Activated CD8-positive, alpha-beta memory T cell treated with anti-CD3 and anti-CD28 coated beads for 36 hours (primary cell): Measurements from ENCODE around the gene UNC13C. TPM values are rescaled to one million over a fixed set of nuclear protein-coding genes. Genes with fewer than 3 reads are reported as not detected.

Source experiments
- CTCF ChIA-PET: fragments of 350-600 bp; sonication (Branson Sonifier 250); formaldehyde crosslinking; loops from one replicate; lab custom pipeline; 2021; ENCODE audit warnings: antibody characterized with exemption; lab: Charles Lee
- POLR2A ChIA-PET: fragments of 350-600 bp; sonication (Branson Sonifier 250); formaldehyde crosslinking; loops from one replicate; lab custom pipeline; 2021; ENCODE audit warnings: antibody characterized with exemption; lab: Charles Lee
- total RNA-seq, 2 experiments: library from RNA; stranded (reverse); gene quantifications; one replicate each; pipeline ENCODE4 v1.2.3, GENCODE V29; 2021

UNC13C gene
- total RNA-seq, 2 experiments from 2014 or later, result not detected

DNA sequence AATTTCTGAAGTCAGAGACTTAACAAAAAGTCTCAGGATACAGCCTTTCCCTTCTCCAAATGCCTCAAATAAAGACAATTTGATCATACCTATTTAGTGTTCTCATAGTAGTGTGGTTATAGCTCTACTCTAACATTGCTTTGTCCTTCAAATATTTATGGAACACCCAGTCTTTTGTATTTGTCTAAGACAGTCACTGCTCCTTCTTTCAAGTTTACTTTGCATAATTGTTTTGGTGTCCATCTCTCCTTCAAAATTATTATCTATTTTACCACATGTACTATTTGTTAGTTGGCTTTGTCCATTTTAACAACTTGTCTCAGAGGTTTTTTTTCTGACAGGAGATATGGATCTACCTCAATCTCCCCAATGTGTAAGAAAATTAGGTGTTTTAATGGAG, 118.8 kb downstream of the UNC13C start:
- POLR2A ChIA-PET, result no interaction called here
- CTCF ChIA-PET, result no interaction called here

DNA sequence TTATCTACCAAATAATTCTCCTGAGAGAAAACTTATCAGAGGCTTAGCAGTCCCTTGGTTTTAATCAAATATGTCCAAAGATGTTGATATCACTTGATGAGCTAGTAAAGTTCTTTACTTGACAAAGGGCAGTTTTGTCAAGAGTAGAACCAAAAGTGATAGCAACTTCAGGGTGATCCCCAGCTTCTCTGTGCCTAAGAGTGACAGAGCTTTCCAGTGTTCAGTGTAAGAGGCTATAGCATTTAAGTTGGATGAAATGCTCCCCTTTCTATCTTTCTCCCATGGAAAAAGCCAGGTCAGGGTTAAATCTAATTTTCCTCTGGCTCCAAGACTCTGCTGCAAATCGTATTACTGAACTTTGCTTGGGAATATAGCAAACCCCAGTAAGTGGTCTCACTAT, 120.8 kb downstream of the UNC13C start:
- POLR2A ChIA-PET, result no interaction called here
- CTCF ChIA-PET, result no interaction called here

DNA sequence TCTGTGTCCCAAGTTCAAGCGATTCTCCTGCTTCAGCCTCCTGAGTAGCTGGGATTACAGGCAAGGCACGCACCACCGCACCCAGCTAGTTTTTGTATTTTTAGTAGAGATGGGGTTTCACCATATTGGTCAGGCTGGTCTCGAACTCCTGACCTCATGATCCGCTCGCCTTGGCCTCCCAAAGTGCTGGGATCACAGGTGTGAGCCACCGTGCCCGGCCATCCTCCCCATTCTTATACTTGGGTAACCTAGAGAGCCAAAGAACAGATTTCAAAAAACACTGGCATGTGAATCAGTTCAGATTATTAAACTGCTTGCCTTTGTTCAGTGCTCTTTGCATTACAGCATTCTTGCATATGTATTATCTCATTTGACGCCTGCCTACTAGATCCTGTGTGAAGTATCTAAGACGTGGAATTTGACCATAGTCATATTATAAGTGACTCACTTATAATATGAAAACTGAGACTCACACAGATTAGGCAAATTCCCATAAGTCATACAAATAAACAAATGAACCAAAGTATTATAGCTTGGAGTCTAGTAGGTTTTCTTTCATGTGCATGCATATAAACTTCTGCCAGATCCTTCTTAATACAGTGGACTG, 123.5 kb downstream of the UNC13C start:
- POLR2A ChIA-PET, result no interaction called here
- CTCF ChIA-PET, result no interaction called here

DNA sequence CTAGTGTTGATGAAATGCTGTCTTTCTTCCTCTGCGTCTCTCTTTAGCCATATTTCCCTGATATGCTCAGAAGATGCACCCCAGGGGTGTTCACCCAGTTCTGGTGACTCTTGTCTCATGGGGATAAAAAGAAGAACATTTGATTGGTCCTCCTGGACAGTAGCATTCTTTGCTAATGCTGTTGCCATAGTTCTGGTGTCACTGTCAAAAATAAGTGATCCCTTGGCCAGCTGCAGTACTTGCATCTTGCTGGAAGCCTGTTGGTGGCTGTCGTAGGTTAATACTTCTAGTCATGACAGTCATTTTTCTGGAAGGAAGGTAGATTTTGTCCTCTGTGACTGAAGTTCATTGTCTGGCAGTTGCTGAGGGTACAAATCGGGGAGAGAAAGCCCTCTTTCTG, 124.5 kb downstream of the UNC13C start:
- CTCF ChIA-PET, result no interaction called here
- POLR2A ChIA-PET, result no interaction called here

DNA sequence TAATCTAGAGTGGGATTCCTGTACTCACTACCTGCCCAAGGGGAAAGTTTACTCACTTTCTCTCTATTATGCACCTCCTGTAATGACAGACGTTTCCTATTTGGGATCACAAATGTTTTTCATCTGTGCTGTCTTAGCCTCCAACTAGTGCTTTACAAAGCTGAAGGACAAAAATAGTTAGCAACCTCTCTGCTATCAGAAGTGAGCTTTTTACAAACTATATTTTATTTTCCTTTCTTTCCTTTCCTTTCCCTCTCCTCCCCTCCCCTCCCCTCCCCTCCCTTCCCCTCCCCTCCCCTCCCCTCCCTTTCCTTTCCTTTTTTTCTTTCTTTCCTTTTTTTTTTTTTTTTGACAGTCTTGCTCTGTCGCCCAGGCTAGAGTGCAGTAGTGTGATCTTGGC, 130.8 kb downstream of the UNC13C start:
- CTCF ChIA-PET, result no interaction called here
- POLR2A ChIA-PET, result no interaction called here

DNA sequence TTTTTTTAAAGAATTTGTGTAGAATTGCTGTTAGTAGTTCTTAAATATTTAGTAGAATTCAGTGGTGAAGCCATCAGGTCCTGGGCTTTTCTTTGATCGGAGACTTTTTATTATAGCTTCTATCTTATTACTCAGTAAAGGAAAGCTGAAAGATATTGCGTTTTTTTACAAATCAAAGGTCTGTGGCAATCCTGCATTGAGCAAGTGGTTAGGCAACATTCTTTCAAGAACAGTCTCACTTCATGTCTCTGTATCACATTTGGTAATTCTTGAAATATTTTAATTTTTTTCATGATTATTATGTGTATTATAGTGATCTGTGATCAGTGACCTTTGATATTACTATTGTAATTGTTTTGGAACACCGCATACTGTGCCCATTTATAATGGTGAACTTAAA, 140.8 kb downstream of the UNC13C start:
- ChIA-PET POLR2A (no interaction called here), CTCF (no interaction called here)

DNA sequence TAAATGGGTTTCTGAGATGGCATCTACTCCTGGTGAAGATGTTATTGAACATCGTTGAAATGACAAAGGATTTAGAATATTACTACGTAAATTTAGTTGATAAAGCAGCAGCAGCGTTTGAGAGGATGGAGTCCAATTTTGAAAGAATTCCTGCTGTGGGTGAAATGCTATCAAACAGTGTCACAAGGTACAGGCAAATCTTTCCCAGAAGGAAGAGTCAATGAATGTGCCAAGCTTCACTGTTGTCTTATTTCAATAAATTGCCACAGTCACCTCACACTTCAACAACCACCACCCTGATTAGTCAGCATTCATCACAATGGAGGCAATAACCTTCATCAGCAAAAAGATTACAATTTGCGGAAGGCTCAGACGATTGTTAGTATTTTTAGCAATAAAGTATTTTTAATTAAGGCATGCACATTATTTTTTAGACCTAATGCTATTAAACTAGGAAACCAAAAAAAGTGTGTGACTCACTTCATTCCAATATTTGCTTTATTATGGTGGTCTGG, 142.8 kb downstream of the UNC13C start:
- ChIA-PET POLR2A (no interaction called here), CTCF (no interaction called here)

DNA sequence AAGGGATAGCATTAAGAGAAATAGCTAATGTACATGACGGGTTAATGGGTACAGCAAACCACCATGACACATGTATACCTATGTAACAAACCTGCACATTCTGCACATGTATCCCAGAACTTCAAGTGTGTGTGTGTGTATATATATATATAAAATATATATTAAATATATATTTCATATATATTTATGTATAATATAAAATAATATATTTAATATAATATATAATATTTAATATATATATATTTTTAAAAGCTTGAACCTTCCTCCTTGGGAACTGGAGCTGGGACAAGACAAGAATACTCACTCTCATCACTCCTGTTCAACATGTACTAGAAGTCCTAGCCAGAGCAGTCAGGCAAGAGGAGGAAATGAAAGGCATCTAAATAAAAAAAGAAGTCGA, 149.3 kb downstream of the UNC13C start:
- POLR2A ChIA-PET, result no interaction called here
- CTCF ChIA-PET, result no interaction called here

DNA sequence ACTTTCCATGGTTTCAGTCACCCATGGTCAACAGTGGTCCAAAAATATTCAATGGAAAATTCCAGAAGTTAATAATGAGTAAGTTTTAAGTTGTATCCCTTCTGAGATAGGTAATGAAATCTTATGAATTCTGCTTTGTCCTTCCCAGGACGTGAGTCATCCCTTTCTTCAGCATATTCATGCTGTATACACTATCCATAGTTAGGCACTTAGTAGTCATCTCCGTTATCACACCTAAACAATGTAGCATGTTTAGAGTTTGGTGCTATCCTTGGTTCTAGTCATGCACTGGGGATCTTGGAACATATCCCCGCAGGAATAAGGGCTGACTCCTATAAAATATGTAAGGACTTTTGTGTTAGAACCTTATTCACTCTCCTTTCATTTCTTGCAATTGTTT, 153.2 kb downstream of the UNC13C start:
- ChIA-PET CTCF (no interaction called here), POLR2A (no interaction called here)

DNA sequence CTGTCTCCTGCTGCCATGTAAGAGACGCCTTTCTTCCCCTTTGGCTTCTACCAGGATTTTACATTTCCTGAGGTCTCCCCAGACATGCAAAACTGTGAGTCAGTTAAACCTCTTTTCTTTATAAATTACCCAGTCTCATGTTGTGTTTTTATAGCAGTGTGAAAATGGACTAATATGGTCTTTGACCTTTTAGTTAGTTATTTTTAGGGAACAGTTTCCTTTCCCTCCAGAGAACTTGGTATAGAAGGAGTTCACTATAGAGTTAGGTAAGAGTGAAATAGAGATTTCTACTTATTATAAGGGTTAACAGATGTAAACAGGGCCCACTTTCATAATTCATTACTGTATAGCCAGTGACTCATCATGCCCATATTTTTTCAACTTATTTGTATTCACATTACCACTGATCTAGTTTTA, 170.9 kb downstream of the UNC13C start:
- ChIA-PET POLR2A (no interaction called here), CTCF (no interaction called here)

DNA sequence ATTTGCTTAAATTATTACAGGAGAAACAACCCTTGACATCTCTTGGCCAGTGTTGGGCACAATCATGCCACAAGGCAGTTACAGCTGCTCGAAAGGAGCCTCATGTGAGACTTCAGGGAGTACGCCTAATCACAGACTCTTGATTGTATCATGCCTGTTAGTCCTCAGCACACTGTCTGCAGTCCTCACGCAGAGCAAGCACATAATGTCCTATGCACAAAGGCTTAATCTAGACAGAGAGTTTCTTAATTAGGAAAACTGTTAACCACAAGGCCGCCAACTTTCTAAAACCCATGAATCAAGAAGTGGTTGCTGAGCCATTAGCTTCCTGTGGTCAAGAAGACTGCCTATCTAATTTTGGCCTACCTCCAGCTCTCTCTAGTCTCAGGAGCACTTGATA, 172.0 kb downstream of the UNC13C start:
- CTCF ChIA-PET, result no interaction called here
- POLR2A ChIA-PET, result no interaction called here

DNA sequence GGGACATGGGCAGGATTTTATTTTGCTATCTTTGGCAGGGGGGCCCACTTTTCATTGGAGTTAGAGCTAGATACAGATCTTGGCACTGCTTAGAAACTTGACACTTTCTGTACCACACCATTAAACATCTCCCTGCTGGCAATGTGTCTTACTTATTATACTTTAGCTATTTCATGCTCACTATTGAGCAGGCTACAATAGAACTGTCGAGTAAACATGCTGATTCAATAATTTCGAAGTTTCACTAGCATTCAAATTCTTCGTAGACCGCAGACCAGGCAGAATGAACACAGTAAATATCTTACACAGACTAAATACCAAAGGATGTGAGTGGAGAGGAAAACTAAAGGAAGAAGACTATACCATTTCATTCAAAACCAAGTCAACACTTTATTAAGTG, 180.8 kb downstream of the UNC13C start:
- CTCF ChIA-PET, result no interaction called here
- POLR2A ChIA-PET, result no interaction called here

DNA sequence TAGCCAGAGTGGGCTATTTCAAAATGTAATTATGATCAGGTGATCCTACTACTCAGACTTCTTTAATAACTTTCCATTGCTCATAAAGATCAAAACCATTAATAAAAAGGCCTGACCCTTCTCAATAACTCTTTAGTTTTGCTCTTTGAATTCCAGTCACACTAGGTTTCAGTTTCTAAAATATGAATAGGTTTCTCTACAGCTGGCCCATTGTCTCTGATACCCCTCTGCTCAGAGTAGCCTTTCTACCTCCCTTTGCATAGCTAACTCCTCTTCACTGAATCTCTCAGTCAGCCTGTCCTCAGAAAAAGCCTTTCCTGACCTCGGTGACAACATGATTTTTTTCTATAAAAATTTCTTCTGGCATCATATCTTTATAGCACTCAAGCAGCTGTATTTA, 209.1 kb downstream of the UNC13C start:
- CTCF ChIA-PET, result no interaction called here
- POLR2A ChIA-PET, result no interaction called here

DNA sequence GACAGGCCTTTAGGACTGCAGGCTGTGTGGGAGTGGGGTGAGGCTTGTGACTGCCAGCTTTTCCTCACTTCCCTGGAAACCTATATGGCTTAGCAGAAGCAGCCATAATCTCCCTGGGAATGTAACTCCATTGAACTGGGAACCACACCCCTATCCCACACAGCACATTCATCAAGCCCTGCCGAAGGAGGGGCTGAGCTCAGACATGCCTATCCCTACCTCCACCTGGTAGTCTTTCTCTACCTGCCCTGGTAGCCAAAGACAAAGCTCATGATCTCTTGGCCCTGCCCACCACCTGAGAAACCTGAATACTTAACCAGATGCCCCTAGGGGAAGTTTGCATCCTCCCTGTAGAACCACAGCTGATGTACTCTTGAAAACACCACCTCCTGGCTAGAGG, 219.8 kb downstream of the UNC13C start:
- CTCF ChIA-PET, result no interaction called here
- POLR2A ChIA-PET, result no interaction called here

DNA sequence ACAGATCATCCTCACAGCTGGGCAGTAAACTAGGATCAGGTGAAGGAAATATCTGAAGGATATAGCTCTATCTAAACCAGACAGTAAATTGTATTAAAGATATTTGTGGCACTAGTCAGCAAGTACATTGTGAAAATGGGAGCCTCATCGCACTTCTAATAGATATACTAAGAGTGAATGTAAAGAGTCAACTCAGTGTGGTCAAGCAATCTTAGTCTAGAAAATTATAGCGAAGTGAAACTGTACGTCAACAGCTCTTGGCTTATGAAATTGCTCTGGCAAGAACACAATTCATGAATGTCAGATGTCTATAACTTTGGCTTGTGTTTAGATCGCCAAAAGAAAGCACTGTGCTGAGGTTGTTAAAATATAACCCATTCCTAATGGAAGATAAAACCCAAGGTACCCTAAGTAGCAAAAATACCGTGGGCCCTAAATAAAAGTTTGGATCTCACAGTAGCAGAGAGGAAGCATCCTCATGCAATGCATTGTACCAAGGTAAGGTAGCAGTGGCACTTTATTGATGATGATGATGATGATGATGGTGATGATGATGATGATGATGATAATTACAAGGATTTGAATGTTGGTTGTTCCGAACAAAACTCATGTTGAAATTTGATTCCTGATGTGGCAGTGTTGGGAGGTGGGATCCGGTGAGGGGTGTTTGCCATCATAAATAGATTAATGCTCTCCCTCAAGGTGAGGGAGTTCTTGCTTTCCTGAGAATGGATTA, 228.5 kb downstream of the UNC13C start:
- POLR2A ChIA-PET, result no interaction called here
- CTCF ChIA-PET, result no interaction called here

DNA sequence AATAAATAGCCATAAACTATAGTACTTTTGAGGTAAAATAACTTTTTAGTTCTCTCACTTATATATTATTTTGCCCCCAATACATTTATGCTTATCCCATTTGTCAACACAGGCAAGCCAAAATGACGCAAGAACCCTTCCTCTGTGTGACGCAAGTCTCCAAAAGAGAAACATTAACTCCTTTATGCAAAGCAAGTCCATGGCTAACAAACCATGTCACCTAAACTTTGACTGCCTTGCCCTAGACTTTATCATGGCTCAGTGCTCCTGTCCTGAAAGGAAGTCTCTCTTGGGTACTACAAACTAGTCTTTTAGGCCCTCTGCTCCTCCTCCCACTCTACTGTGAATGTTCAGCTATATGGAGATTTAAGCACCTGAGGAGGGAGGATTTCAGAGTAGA, 230.5 kb downstream of the UNC13C start:
- POLR2A ChIA-PET, result no interaction called here
- CTCF ChIA-PET, result no interaction called here

DNA sequence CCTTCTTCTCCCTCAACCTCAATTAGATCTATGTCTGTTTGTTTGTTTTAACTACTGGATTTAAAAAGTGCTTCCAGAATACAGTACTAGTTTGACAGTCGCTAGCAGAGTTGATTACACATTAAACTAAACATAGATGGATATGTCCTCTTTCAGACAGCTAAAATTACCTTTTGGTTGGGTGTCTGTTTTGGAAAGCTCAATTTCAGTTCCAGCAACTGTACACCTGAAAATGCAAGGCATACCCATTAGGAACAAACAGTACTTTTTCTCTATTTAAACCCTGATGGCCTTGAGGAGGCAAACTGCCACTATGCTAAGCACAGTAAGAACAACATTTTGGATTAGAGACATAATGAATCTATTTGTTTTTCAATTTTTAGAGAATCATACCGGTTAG, 234.4 kb downstream of the UNC13C start:
- POLR2A ChIA-PET, result no interaction called here
- CTCF ChIA-PET, result no interaction called here

DNA sequence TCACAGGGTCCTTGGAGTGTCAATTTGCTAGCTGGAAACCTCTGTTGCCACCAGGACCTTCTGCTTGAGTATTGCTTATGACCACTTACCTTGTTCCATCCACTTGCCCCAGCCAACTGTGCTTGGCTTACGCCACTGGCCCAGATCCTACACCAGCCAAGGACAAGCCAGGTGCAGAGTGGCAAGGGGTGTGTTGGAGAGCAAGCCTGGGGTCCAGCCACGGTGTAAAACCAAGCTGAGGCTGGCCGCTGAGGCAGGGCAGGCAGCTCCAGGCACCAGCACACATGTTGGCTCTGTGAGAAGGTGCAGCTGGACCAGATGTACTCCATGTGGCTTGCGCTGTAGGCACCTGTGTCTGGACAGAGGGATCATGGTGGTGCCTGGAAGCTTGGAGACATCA, 248.2 kb downstream of the UNC13C start:
- ChIA-PET CTCF (no interaction called here), POLR2A (no interaction called here)

DNA sequence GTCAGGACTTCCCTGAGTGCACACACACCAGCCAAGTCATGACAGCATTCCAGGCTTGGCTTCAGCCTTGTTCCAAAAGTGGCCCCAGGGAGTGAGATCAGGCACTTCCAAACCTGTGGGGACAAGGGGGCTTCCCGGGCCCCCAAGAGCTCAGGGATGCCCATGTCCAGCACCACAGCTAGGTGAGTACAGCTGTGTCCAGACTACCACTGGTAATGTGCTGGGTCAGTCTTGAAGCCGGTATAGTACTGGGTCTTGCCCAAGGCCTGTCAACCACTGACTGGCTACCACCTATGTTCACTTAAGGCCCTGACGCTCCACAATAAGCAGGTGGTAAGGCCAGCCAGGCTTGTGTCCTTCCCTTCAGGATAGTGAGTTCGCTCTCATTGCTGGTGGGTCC, 249.3 kb downstream of the UNC13C start:
- ChIA-PET POLR2A (no interaction called here), CTCF (no interaction called here)

DNA sequence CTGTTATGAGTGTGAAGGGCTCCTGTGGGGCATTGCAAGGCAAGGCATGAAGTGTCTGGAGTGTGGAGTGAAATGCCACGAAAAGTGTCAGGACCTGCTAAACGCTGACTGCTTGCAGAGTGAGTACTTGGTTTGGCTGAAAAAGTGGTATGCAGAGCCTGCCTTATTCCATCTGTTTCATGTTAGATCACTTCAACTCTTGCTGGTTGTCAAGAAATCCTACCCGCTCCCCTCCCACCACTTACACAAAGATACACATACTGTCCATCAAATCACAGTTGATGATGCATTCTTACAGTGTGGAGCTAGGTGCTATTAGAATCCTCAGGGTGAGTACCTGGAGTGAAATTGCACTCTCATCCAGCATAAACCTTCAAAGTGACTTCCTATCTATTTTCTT, 272.1 kb downstream of the UNC13C start:
- POLR2A ChIA-PET, result no interaction called here
- CTCF ChIA-PET, result interaction anchor here (0.8 kb wide), 1 partner anchor 10 kb away, joined by 4 read pairs; no protein-coding TSS in a partner anchor

DNA sequence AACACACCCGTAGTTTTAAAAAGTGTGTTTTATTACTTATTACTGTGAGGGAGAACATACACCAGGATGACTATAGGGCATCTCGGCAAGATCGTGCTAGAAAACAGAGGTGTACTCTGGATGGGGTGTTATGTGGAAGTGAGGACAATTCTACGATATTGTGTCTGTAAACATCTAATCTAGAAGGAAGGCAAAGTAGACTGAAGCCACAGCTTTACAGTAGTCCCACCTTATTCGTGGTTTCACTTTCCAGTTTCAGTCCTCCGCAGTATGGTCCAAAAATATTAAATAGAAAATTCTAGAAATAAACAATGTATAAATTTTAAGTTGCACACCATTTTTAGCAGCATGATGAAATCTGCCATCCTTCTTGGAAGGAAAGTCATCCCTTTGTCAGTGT, 277.9 kb downstream of the UNC13C start:
- ChIA-PET CTCF (no interaction called here), POLR2A (no interaction called here)
